GM19193 (cell line): Measurements from ENCODE around the gene MAP2K3.

Experiments
- POLR2A ChIP-seq: IDR thresholded peaks from 4 replicates; pipeline ENCODE4 v1.6.1; 2011; ENCODE audit not compliant: insufficient read depth, insufficient read length; ENCODE audit errors: extremely low read depth

MAP2K3 gene

GRCh38 chr17:21295036-21295952, 10.8 kb downstream of the MAP2K3 start:
- no peak for TF ChIP-seq POLR2A

DNA sequence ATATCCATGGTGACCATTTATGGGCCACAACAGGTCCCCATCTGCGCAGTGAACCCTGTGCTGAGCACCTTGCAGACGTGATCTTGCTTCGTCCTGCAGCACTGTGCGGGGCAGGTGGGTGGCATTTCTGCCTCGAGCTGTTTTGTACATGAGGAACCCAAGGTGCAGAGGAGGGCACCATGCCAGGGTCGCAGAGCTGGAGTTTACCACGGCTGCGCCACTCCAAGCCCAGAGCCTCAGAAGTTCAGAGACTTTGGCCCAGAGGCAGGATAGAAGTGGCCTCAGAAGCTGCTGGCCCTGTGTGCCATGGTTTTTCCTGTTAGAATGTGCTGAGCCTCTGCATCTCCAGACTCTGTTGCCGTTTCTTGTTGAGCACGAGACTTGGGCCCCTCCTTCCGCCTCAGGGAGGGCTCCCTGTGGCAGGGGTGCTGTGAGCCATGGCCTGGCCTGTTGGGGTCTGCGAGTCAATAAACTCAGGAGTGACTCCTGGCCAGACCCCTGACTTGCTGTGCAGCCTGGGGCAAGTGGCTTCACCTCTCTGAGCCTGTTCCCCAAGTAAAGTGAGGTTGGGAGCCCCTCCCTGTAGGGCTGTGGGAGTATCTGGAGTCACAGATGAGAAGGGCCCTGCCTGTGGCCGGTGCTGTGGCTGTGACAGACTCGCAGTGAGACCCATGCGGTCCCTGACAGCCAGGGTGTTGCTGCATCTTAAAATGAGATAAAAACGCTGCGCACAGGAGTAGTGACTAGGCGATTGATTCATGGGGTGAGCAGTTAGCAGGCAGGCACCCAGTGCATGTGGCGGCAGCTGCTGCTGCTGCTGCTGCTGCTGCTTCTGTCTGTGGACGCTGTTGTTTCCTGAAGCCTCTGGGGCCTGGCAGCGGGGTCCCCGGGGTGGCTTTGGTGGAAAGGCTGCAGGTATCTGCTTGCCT, 11.8 kb downstream of the MAP2K3 start:
- no peak for TF ChIP-seq POLR2A

DNA sequence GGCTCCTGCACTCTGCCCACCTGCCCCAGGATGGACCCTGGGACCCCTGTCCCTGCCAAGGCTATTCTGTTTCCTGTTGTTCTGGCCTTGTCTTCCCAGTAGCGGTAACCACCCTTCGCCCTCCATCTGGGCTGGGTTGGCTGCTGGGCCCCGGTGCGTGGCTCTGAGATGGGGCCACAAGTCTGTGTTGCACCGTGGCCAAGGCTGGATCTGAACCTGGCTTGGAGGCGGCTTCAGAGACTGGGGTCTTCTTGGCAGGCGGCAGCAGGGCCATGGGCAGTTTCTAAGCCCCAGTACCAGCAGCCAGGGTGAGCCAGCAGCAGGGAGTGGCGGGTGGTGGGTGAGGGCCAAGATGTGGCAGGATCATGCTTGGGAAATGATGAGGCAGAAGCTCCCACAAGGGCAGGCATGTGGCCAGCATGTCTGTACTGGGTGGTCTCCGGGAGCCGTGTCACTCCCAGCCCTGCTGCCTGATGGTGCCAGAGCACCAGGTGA, 12.6 kb downstream of the MAP2K3 start:
- no peak for TF ChIP-seq POLR2A

GRCh38 chr17:21297597-21297996, 13.1 kb downstream of the MAP2K3 start:
- TF ChIP-seq POLR2A, result no peak

DNA sequence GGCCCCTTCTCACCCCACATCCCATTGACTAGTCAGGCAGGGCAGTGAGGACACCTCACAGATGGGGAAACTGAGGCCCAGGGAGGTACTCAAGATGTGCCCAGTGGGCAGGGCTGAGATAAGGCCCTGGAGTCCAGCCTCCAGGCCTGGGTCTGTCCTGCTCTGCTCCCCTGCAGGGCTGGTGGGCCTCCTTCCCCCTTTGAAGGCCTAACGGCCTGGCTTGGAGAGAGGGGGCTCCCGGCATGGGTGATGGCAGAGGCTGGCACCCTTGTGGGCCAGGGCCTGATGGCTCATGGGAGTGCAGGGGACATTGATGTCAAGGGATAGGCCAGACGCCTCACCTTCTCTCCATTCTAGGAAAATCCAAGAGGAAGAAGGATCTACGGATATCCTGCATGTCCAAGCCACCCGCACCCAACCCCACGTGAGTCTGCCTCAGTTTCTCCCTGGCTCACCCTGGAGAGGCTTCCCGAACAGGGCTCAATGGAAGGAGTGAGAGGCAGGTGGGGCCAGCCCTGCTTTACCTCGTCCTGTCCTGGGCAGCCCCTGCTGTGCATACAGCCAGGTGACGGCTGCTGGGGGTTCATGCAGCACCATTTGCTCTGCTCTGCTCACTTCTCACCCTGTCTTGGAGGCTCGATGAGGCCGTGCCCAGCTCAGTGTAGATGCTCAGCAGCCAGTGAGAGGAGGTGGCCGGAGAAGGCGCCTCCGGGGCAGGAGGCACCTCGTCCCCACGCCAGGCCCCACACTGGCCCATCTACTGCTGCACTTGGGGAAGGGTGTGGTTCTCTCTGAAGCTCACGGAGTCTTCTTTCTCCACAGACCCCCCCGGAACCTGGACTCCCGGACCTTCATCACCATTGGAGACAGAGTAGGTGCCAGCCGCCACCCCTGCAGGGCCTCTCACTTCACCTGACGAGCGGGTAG, 13.8 kb downstream of the MAP2K3 start:
- TF ChIP-seq POLR2A, result no peak

GRCh38 chr17:21298983-21299519, 14.5 kb downstream of the MAP2K3 start:
- no peak for TF ChIP-seq POLR2A

DNA sequence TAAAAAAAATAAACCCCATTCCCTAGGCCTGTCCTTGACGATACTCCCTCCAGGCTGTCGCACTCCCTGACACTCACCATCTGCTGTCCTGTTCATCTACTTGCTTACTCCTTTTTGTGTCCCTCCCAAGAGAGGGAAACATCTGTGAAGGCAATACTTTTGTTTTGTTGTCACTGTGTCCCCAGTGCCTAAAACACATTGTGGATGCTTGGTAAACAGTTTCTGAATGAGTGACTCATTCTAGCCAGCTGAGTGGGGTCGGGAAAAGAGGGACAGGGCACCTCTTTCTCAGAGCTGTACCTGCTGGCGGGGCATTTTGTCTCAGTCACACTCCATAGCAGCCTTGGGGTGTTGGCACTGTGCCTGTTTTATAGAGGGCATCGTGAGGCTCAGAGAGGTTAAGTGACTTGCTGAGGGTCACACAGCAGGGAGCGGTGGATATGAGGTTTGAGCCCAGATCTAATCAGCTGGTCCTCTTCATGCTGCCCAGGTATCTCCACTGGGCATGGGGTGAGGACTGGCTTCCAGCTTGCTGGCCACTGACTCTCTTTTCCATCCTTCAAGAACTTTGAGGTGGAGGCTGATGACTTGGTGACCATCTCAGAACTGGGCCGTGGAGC, 15.6 kb downstream of the MAP2K3 start:
- TF ChIP-seq POLR2A, result no peak

- TF ChIP-seq POLR2A, result no peak
Measured at GRCh38 chr17:21300601-21301571, 16.4 kb downstream of the MAP2K3 start.

GRCh38 chr17:21301593-21302550, 17.4 kb downstream of the MAP2K3 start:
- no peak for TF ChIP-seq POLR2A

DNA sequence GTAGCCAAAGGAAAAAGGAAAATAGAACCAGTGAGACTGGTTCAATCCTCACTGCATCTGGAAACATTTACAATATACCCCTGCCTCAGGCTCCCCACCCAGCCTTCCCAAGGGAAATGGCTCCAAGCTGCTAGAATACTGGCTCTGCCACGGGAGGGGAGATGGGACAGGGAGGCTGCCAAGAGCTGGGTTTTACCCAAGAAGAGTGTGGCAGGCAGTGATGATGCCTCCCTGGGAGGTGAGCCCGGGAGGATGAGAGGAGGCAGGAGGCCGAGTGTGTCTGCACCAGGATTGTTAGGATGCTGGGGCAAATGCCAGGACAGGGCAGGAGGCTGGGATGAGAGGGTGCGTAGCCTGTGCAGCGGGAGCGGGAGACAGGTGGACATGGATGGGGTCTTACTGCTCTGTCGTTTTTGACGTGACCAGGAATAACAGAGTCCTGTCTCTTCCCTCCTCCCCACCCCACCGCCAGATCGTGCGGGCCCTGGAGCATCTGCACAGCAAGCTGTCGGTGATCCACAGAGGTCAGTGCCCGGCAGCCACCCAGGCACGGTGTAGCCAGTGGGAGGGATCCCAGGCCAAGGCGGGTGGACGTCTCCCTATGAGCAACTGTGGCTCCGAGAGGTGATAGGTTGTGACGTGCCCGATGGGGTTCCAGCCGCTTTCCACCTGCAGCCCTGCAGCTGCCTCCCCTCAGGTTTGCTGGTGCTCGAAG, 18.4 kb downstream of the MAP2K3 start:
- TF ChIP-seq POLR2A, result no peak

GRCh38 chr17:21303441-21304065, 19.0 kb downstream of the MAP2K3 start:
- no peak for TF ChIP-seq POLR2A

DNA sequence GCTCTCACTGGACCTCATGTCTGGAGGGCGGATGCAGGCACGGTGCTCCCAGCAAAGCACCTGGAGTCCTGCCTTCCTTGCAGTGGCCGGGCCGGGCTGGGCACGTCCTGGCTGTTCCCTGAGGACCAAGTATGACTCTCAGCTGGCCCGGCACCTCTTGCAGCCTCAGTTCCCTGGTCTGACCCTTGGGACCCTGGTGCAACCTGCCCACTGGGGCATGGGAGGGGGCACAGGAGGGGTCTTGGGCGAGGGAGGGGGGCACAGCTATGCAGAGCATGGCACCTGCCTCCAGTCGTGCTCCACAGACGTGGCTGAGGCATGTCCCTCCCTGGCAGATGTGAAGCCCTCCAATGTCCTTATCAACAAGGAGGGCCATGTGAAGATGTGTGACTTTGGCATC, 19.6 kb downstream of the MAP2K3 start:
- TF ChIP-seq POLR2A, result no peak
